Stimulated activated CD4-positive, alpha-beta T cell treated with anti-CD3 and anti-CD28 coated beads, Interleukin-4, amount 100 ng/mL, for 4 hours (primary cell): ENCODE data around the gene RTN4RL1.
"Not testable (repeated sequence)": the region's sequence is repeated elsewhere in the genome, so short reads cannot be mapped to it uniquely, and the experiment has no call there.

ENCODE experiments used
- DNase-seq, 2 experiments: peaks; one replicate each; pipeline ENCODE4 v3.0.0-alpha.2; 2020

The RTN4RL1 gene

DNA sequence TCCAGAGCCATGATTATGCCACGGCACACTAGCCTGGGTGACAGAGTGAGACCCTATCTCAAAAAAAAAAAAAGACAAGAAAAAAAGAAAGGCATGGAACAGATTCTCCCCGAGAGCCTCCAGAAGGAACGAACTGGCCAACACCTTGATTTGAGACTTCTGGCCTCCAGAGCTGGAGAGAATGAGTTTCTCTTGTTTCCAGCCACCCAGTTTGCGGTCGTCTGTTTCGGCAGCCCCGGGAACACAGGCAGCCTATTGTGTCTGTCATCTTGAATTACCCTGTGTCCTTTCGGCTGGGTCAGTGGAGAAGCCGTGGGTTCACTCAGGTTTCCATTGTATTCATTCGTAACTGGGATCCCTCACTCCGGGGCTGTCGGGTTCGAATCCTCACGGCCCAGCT, 111.4 kb downstream of the RTN4RL1 start:
- DNase-seq: no peak

DNA sequence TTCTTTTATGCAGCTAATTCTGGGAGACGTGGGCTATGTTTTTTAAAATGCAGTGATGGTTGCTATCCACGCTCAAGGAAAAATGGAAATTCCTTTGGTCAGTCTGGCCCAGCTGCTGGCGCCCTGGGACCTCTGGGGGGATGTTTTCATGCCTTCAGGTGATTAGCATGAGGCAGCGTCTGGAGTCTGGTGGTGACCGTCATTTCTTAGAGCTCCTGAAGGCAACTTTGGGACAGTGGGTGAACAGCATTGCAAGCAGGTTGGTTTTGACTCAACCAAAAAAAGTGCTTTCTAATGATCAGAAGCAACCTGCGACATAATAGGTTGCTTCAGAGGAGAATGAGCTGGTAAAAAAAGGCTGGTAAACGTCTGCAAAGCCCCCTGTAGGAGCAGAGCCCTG, 113.0 kb downstream of the RTN4RL1 start:
- no peak for DNase-seq

DNA sequence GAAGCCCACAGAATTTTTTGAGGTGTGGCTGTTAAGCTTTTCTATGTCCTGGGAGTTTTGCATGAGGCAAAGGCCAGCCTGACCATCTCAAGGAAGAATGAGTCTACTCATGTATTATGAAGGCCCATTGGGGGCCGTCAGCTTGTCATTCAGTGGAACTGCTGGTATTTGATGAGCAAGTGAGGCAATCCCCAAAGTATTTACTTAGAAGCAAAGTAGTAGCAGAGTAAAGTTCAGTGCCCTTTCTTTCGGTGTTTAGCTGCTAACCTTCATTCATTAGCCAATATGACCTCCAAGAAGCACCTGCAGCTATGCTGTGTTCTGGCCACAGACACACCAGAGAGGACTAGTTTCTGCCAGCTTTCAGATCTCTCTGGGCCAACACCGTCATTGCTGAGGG, 115.1 kb downstream of the RTN4RL1 start:
- DNase-seq: no peak

DNA sequence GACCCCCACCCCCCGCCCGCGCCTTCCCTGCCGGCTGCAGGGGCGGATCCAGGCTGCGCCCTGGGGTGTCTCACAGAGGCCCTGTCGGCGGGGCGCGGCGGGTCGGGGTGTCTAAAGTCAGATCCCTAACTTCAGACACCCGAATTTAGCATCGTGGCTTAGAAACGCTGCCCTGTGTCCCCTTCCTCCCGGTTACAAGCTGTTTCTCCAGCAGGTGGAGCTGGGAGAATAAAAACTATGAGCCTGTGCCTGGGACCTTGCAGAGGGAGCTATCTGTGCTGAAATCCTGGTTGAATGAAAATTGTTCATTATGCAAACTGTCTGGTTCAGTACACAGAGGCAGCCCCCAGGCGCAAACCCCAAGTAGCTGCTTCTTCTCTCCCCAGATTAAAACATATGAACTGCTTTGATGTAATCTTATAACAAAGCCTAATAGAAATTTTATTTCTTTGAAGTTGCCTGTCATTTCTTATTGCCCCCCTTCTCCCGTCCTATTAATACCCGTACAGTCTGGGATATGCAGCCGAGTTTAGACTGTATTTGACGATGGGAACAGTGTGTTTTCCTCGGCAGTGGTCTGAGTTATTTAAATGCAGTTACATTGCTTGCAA, 116.3 kb downstream of the RTN4RL1 start:
- peak; percentile 5 to 16 for DNase-seq

DNA sequence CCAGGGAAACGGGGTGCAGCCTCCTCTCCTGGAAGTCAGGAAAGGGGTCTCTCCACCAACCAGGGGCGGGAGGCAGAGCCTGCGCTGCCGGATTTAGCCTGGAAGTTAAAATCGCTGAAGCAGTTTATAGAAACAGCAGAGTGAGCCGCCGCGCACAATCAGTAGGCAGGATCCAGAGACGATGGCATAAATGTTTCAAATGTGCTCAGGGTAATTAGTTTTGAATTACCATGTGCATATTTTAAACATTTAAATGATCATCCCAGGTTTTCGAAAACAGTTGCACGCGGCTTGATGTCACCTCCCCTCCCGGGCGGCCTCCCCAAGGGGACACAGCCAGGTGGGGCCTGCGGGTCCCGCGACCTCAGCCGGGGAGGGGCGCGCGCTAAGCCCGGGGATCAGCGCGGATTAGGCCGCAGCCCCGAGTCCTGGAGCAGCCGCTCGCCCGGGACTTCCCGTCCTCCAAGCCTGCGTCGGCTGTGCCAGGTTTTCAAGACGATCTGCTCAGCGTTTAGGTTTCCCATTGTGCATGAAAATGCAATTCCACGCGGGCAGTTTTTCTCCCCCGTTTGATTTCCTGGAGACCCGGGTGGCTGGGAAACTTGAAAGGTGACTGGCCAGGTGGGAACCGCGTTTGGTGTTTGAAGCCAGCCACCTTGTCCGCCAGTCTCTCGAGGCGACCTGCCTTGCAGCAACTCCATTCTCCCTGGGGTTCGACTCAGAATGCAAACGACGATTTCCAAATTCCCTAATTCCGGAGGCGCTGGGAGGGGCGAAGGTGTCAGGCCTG, 117.0 kb downstream of the RTN4RL1 start:
- DNase-seq: no peak

DNA sequence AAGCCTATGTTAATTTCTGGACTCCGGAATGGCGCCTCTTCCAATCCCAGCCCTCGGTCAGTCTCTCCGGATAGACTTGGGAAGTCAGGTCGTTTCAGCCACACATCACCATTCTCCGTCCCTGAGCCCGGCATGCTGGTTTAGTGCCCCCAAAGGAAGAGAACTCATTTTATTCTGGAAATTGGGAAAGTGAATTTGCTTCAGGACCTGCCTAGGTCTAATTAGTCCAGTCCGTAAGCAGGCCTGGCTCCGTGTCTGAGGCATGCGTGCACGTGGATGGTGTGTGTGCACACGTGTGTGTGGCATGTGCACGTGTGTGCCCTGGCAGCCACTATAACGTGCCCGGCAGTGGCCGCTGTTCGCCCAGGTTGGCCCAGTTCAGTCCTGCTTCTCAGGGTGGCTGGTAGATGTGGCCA, 117.9 kb downstream of the RTN4RL1 start:
- no peak for DNase-seq

DNA sequence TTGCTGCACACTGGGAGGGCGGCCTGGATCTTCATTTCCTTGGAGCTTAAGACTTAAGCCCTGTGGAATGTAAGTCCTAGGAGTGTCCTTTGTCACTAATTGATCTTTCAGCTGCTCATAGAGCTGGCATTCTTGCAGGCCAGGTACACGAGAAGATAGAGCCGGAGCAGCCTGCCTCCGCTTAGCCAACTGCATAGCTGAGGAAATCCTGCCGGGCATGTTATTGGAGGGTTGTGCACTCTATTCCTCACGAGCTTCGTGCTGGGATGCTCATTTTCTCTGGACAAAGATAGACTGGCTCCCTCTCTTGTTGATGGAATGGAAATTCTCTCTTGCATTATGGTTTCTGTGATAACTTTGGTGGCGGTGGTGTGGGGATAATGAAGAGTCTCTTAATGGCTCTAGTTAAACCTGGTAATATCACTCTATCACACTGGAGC, 118.5 kb downstream of the RTN4RL1 start:
- DNase-seq: no peak

DNA sequence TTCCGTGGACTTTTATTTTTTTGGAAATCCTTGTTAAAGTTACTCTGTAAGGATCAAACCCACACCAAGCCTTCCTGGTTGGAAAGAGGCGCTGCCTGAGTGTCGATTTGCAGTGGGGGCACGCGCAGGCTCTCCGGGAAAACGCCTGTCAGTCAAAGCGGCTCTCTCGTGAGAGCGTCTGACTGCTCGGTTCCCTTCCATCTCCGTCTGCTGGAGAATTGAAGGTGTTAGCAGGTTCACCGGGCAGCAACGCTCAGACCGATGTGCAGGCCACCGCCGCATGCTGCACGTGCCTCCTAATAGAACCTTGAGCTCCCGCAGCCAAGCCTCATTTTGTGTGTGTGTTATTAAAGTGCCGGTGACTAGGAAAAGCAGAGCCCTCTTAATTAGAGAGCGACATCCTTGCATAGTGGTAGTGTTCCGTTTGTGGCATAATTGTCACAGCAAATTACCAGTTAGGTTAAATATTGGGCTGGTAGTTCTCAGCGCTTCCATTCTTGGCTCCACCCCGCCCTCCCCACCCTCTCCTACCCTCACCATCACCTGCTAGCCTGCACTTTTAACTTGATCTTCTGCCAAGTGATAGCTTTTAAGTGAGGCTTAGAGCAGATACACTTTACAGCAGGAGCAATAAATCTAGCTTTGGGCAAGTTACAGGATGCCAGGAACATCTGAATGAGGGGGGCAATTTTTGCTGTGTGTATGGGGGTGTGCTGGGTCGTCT, 119.8 kb downstream of the RTN4RL1 start:
- no peak for DNase-seq

DNA sequence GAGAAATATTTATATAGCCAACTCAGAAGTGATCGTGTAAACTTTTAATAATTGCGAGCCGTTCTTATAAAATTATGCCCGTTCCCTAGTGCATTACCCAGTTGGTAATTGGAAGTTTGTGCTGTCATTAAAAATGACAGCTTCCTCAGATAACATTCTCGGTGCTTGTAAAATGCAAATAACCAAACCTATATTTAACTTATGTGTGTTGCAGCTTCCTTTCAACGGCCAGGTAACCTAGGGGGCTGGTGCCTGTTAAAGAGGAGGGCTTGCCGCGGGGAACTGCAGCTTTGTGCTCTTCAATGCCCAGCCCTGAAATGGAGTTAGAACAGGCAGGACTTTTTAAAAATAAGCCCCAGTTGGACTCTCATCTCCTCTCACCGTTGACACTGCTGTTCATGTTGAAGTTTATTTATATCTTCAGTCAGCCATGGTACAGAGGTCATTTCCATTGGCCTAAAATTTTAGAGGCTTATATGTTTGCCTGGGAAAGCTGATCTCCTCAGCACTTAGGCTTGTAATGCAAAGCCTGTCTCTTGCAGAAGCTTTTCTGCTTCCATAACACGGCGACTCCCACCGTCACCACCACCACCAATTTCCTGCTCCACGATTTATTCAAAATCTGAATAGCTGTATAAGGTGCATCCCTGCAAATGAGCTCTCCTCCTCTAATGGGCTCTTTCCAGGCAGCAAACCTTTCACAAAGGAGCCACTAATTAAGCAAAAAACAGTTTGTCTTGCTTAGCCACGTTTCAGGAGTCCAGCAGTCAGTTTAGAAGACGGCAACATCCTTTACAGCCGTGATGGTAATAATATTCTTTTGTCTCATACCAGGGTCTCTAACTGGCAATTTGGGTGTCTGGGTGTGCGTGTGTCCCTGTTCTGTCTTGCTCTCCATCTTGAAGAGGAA, 120.6 kb downstream of the RTN4RL1 start:
- DNase-seq: no peak

DNA sequence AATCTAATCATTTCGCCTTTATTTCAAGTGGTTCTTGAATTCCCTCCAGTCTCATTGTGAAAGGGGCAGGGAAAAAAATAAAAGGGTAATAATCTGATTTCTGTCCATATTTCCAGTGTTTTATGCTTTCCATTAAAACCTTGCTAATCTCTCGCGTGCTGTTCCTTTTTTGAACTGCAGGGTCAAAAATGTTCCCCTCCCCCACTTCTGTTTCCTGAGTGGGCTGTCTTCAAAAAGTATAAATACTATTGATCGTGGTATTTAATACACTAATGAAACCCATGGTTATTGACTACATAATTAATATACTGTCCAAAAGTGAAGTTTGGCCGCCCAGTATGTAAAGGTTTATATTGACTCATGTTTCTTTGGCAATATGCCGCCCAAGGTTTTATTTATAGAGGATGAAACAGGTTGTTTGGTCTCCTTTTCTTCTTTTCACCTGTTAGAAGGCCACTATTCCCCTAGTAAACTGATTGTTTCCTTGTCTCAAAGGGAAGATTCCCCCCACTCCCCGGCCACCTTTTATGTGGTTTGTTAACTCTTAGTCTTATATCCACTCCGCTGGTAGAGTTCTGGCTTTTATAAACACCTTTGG, 125.6 kb downstream of the RTN4RL1 start:
- DNase-seq: no peak

DNA sequence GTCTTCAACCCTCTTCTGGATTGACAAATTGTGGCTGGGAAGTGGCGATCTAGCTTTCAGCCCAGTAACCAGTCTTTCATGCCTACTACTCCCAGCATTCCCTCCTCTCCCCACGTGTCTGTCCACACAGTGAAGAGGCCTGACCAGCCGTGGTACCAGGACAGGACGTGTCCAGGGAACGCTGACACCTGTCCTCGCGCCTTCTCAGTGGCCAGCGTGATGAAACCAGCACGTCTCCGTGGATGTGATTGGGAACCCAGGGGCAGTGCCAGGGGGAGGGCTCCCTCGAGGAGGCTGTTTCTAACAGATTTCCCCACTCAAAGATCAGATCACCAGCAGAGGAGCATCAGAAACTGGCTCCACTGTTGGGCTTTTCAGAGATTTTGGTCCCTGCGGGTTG, 126.3 kb downstream of the RTN4RL1 start:
- no peak for DNase-seq

DNA sequence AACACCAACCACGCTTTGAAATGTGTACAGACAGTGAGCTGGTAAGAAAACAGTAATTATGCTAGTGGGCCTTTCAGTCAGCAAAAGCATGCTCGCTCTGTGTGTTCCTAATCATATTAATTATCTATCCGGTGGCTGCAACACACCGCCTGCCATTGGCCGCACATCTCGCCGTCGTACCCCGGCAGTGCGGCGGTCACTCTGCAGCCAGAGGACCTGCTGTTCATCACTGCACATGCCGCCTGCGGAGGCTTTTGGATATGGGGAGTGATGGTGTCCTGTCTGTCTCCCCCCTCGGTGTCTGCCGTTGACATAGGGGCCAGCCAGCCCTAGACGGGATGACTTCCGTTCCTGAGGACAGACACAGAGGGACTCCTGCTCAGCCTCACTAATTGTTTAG, 126.8 kb downstream of the RTN4RL1 start:
- no peak for DNase-seq

DNA sequence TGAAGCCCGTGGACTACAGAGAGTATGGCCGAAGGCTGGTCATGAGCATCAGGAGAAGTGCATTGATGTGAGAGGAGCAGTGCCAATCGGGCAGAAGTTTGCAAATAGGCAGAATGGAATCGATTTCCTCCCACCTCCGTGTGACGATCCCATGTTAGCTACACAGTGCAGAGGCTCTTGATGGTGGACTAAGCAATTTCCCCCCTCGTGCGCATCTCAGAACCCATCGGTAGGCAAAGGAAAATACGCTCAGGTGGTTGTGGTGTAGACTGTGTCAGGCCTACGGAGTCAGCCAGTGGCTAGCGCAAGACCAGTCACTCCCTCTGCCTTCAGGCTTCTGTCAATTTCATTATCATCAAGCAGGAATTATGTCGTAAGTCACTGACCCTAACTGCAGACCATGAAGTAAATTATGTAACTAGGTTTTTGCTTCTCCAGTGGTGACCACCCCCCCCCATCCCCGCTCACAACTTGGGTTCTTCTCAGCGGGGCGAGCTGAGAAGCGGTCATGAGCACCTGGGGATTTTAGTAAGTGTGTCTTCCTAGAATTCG, 128.0 kb downstream of the RTN4RL1 start:
- DNase-seq: no peak

DNA sequence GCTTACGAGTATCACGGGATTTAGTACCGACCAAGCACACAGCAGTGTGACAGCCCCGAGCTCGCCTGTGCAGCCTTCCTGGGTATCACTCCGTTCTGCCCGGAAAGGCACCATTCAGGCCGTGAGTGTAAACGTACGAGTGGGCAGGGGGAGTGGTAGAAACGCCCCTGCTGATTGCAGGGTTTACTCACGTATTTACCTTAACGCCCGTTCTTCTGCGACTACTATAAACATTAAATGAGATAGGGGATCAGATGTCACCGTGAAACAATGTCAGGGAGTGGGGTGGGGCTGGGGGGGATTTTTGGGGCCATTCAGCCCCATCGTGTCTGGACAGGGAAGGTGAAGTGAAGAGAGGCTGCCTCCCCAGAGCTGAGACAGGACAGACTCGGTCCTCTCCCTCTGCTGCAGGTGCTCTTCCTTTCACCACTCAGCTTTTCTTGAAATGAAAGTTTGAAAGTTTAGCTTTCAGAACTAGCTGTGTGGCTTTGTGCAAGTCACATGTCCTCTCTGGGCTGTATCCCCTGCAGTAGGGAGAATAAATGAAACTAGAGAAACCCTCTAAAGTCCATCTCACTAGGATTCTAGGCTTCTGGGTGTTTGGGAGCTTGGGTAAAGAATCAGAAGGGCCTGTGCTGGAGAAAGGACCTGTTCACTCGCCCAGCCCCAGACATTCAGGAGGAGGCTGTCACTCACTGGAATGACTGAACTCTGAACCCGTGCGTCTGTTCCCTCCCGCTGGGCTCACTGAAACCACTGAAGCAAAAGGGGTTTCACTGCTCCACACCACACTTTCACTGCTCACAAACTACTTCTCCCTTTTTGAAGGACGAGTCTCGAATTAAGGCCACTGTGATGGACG, 128.7 kb downstream of the RTN4RL1 start:
- no peak for DNase-seq

DNA sequence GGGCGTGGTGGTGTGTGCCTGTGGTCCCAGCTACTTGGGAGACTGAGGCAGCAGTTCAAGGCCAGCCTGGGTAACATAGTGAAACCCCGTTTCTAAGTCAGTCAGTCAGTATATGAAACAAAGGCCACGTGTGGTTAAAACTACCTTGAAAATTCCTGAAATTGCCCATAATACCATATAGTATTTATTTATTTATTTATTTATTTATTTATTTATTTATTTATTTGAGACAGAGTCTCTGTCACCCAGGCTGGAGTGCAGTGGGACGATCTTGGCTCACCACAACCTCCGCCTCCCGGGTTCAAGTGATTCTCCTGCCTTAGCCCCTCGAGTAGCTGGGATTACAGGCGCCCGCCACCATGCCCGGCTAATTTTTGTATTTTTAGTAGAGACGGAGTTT, 129.7 kb downstream of the RTN4RL1 start:
- not testable (repeated sequence) for DNase-seq

DNA sequence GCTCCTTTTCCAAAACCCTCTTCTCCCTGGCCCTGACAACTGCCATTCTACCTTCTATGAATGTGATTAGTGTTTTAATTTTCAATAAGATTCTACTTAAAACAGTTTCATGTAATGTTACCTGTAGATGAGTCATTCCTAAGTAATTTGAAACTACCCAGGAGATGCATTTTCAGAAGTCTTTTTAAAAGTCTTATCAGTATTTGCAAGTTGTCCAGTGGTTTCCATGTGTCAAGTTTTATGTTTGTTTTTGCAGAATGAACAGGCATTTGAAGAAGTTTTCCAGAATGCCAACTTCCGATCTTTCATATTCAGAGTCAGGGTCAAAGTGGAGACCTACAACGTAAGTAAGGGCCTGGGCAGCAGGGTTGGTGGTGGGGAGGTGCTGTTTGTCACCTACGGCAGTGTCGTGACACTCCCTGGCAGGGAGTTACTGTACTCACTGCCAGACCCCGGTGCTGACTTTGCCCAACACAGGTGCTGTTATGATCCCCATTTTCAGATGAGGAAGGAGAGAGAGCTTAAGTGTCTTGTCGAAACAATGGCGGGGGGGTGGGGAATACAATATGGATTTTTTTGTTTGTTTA, 130.3 kb downstream of the RTN4RL1 start:
- DNase-seq: no peak

DNA sequence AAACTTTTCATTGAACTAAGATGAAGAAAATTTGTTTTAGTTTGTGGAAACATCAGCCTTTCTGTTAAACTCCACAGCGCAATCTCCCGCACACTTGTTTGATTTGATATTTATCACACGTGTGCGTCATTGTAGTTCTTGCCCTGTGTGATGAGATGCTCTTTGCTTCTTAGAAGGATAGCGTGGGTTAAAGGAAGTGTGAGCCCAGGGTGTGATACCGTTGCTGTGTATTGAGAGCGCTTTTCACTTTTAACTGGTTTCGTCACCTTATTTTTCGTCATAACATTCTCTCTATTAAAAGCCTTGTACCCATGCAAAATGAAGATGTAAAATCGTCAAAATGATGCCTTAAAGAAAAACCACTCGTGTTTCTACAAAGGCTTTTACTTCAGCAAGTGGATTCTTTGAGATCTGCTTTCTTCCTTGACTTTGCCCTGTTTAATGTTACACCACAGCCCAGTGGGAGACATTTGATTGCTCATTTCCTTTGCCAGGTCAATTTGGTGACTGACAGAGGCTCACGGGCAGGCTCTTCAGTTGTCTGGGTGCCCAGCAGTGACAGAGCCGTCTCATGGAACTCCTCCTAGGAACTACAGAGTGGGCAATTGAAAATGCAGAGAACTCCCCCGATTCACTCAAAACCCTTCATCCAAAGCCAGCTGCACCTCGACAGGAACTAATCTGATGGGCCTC, 134.2 kb downstream of the RTN4RL1 start:
- DNase-seq: peak in 1 of 2 experiments; percentile 13

DNA sequence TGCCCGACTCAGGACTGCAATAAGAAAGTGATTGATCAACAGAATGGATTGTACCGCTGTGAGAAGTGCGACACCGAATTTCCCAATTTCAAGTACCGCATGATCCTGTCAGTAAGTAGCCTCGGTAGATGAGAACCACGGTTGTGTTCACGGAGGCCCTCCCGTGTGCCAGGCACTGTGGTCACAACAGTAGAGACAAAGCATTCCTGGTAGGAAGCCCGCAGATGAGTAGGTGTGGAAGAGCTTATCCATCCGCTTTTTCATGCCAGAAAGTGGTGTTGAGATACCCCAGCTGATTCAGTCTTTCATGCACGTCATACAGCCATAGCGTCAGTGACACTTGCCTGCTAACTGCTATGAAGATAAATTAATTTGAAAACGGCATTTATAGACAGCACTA, 136.4 kb downstream of the RTN4RL1 start:
- DNase-seq: no peak
